GM12892 (cell line): ENCODE measurements around the gene MYEOV.

Experiments used
- DNase-seq: peaks from one replicate; pipeline ENCODE4 v3.0.0; 2011; ENCODE audit not compliant: insufficient read length
- FAIRE-seq: peaks from 2 replicates; lab custom pipeline; 2011; peaks lifted over from hg19 to GRCh38; lab: Jason Lieb, UNC
- POLR2A ChIP-seq: IDR thresholded peaks from 2 replicates; pipeline ENCODE4 v1.6.1; 2011; ENCODE audit warnings: low read depth, low read length, control low read depth
- POLR2AphosphoS5 ChIP-seq: IDR thresholded peaks from 2 replicates; pipeline ENCODE4 v1.6.1; 2011; ENCODE audit warnings: low read depth, low read length, control low read depth
- TAF1 ChIP-seq: IDR thresholded peaks from 2 replicates; pipeline ENCODE4 v1.6.1; 2011; ENCODE audit warnings: low read depth, mild to moderate bottlenecking, control low read depth, low read length, borderline replicate concordance

The MYEOV gene

GRCh38 chr11:69307421-69307820 lies 13.5 kb downstream of the MYEOV start:
- DNase-seq (no peak), FAIRE-seq (no peak)

DNA sequence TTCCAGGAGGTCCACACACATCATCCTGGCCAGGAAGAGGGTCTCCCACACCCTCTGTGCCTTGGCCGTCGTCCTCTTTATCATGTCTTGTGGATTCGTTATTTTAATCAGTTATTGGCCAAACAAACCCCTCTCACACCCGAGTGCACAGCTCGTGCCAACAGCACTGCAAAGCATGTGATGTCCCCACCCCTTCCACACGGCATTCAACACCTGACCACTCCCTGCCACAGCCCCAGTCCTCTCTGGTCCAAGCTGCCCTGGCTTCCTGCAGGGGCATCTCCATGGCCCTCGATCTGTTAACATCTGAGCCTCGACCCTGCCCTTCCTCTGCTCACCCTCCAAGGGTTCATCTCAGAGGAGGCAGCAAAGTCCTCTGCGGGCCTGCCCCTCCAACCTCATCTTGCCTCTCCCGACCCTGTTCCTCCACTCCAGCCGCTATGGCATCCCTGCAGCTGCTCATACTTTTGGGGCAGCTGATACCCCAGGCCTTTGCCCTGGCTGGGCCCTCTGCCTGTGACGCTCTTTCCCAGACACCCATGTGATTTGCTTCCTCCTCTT lies 14.0 kb downstream of the MYEOV start:
- no peak for FAIRE-seq
- peak; percentile 7 for DNase-seq

More at GRCh38 chr11:69307421-69307820, 13.5 kb downstream of the MYEOV start:
- TF ChIP-seq POLR2A, result no peak
- no peak for TF ChIP-seq POLR2AphosphoS5

DNA sequence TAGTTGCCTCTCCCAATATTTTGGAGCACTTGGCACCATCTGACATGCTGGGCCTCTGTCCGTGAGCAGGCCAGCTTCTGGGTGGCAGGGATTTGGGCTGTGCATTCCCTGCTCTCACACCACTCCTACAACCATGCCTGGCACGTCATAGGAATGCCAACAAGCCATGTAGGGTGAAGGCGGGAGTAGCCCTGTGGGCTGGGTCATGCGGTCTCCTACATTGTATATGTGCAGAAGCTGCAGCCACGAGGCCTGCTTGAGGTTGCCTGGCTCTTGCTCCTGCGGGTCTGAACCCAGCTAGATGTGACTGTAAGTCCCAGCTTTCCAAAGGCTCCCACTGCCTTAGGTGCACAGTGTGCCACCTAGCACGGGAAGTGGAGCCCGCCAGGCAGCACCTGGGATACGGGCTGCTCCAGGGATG lies 14.5 kb downstream of the MYEOV start:
- TF ChIP-seq TAF1 (no peak), POLR2AphosphoS5 (no peak), POLR2A (no peak)
- DNase-seq (peak; percentile 2), FAIRE-seq (no peak)

More for the DNA sequence above, 14.0 kb downstream of the MYEOV start:
- TF ChIP-seq POLR2A (no peak), TAF1 (no peak), POLR2AphosphoS5 (no peak)

DNA sequence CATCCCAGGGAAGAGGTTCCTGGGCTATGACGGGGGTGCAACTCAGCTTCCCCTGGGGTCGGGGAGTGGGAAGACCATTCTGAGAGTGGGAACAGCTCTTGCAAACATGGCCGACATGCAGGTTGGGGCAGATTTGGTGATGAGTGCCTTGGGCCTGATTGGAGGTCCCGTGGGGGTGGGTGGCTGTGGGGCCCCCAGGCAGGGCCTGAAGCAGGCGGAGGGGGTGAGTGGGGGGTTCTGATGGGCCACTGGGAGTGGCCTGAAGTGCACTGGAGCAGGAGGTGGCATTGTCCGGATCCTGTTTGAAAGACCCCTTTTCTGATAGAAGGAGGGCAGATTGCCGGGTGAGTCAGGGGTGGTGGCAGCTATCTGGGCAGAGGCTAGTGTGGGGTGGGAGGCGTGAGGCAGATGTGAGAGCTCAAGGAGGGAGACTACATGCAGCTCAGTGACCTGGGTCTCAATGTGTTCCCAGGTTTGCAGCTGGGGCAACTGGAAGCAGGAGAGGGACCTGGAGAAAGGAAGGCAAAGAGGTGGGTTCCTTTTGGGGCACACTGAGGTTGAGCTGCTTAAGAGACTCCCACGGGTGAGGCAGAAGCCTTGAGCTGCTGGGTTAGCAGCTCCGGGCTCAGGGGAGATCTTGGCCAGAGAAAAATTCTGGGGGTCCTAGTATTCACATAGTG lies 15.1 kb downstream of the MYEOV start:
- FAIRE-seq, result no peak
- DNase-seq, result no peak
- TF ChIP-seq POLR2A (no peak), POLR2AphosphoS5 (no peak), TAF1 (no peak)

DNA sequence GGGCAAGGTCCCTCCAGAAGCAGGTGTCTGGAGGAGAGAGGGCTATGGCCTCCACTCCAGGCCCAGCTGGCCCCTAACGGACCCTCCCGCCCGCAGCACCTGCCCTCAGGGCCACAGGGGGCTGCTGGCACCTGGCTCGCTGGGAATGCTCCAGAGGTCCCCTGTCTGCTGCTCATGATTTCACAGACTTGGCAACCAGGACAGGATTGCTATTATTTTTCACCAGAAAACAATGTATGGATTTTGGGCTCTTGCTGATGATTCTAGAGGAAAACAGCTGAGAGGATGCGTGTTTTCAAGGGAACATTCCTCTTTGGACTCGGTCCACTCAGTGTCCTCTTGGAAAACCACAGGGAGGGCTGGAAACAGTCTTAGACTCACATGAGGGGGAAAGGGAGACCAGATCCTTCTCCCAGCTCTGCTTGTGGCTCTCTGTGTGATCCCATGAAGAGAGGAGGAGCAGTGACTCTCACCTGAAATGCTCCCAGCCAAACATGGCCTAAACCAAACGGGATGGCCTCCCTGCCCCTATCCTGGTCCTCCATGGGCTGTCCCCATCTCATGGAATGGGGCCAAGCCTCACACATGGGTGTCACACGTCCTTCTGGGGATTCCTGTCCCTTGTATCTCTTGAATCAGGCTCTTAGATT lies 15.8 kb downstream of the MYEOV start:
- TF ChIP-seq POLR2A (no peak), TAF1 (no peak), POLR2AphosphoS5 (no peak)
- FAIRE-seq, result no peak
- no peak for DNase-seq

GRCh38 chr11:69310351-69310750 lies 16.4 kb downstream of the MYEOV start:
- DNase-seq, result no peak
- FAIRE-seq, result no peak
- TF ChIP-seq POLR2AphosphoS5 (no peak), TAF1 (no peak), POLR2A (no peak)

GRCh38 chr11:69310934-69311766 lies 17.2 kb downstream of the MYEOV start:
- FAIRE-seq (peak; percentile 78), DNase-seq (no peak)
- TF ChIP-seq POLR2A, result no peak
- TF ChIP-seq TAF1, result no peak
- TF ChIP-seq POLR2AphosphoS5, result no peak

DNA sequence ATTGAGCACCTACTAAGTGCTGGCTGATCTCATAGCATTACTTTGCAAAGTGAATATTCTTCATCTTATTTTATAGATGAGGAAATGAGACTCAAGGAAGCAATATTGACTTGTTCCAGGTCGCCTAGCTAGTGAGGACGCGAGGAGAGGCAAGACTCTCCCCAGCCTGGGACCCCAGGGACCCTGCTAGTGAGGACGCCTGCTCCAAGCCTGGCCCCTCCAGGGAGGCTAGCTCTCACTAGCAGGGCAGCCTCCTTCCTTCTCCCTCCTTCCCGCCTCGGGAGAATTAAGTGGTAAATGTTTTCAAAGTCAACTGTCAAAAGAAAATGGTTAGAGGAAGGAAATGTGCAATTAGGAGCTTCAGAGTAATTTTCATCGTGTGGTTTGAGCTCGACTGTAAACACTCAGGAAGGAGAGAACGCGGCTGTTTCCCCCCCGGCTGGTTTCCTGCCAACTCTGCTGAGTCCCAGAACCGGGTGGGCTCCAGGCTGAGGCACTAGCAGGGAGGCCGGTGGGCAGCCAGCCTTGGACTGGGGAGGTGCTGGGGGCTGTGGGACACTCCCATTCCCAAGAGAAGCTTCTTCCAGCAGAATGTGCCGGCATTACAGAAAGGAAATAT lies 17.9 kb downstream of the MYEOV start:
- peak; percentile 38 for FAIRE-seq
- no peak for DNase-seq
- TF ChIP-seq POLR2AphosphoS5, result no peak
- TF ChIP-seq POLR2A, result no peak
- TF ChIP-seq TAF1, result no peak

DNA sequence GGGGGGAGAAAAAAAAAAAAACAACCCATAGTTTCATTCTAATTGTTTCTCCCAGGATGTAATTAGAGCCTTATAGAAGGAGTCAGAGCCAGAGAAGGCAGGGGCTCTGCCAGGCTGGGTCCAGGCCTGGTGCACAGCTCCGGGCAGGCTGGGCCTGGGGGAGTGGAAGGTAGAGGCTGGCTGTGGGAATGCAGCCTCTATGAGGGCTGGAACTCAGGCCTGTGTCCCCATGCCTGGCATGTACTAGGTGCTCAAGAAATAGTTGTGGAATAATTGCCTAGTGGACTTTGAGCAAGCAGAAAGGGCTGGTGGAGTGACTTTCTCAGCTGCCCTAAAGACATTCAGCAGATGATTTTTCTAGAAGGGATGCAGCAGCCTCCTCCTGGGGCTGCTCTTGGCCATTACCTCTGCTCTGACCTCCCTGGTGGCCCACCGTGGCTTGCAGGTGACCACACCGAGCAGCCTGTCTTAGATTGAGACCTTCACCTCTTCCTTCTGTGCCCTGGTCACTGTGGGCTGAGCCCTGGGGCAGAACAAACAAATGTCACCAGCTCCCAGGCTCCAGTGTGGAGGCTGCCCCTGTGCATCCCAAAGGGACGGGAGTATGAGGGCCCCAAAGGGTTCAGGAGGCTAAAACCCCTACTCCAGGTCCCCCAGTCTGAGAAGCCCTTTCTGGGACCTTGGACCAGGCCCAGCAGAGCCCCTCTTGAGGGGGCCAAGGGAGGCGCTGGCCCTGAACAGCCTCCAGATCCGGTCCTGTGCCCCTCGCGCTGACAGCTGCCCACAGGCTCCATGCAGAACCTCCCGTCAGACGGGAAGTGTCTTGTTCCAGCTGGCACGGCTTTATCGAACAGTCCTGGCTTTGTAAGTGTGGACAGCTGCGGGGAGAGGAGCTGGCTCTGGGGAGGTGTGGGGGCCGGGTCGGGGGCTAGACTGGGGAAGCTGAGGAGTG lies 18.8 kb downstream of the MYEOV start:
- FAIRE-seq (no peak), DNase-seq (no peak)
- TF ChIP-seq POLR2AphosphoS5 (no peak), TAF1 (no peak), POLR2A (no peak)

DNA sequence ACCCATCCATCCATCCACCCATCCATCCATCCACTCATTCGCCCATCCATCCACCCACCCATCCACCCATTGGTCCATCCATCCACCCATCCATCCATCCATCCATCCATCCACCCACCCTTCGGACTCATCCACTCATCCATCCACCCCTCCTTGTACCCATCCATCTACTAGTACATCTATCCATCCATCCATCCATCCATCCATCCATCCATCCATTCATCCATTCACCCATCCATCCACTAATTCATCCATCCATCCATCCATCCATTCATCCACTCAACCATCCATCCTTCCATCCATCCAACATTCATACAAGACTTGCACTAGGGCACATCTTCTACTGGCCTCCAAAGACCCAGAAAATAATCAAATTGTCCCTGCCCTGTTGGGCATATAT lies 20.0 kb downstream of the MYEOV start:
- no peak for FAIRE-seq
- TF ChIP-seq POLR2A (no peak), TAF1 (no peak), POLR2AphosphoS5 (no peak)
- DNase-seq, result no peak
